ENCODE measurements around the gene TIAM2. TPM values are rescaled to one million over a fixed set of nuclear protein-coding genes. Genes with fewer than 3 reads are reported as not detected.

The TIAM2 gene
- total RNA-seq, 1 donor from 2014 or later: 11.9 TPM

DNA sequence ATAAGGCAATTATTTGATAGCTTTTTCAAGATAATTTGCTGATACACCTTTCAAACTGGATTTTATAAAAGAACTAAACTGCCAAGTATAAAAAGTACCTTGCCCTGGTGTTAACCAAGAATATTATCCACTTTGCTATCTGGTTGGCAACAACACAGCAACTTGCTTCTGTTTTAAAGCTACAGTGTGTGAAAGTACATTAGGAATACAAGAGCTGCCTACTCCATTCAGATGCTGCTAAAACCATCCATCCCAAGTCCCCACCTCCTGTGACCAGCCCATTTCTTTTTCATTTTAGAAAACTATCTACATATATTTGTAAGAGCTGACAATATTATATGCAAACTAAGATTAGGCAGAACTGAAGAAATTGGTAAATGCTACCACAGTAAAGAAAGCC is 281.5 kb downstream of the TIAM2 start:
- intact Hi-C loops (cut with micrococcal nuclease): no loop called here
- DNase-seq: no peak
- ATAC-seq: peak; percentile 67

DNA sequence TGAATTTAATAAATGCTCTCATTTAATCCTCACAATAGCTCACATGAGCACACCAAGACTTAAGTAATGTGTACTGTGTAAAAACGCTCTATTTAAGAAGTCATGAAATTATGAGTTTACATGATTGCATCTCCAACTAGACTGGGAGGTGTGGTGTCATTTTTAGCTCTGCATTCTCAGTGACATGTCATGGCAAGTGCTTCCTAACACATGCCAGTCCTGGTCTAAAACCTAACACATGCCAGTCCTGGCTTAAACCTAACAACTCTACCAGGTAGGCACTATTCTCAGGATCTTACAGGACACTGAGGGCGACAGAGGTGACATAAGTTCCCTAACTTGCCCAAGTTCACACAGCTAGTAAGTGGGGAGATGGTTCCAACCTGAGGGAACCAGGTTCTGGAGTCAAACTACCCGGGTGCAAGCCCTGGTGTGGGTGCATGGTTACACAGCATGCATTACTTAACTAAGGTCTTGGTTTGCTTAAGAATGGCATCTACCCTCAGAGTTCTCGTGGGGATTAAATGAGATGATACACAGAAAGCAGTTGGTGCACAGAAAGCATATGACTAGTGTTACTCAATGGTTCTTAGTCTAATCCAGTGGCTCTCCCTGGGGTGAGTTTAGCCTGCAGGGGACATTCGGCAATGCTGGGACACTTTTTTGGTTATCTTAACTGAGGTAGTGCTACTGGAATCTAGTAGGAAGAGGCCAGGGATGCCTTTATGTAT is 283.4 kb downstream of the TIAM2 start:
- DNase-seq: no peak
- peak; percentile 53 for ATAC-seq
- intact Hi-C loops (cut with micrococcal nuclease): no loop called here

- ATAC-seq (no peak), DNase-seq (no peak)
- intact Hi-C loops (cut with micrococcal nuclease): no loop called here
Measured at GRCh38 chr6:155284775-155285174, 289.7 kb downstream of the TIAM2 start.

DNA sequence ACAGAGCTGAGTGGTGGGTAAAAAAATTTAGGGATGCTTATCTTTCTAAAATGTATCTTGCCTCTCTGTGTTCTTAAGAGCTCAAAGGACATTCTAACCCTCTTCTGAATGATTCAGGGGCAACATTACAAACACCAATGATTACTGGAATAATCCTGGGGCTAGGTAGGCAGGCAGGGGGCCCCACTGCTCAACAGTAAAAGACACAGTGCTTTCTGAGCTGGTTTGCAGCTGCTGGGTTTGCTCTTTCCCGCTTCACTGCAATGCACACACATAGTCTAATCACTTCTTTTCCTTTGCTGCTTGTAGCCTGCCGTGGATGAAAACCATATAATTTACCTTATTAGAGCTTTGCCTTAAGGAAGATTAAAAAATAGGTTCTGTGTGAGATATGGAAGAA is 292.6 kb downstream of the TIAM2 start:
- peak; percentile 53 for ATAC-seq
- intact Hi-C loops (cut with micrococcal nuclease): no loop called here
- DNase-seq: no peak

GRCh38 chr6:155290491-155290890 is 295.4 kb downstream of the TIAM2 start:
- DNase-seq (no peak), ATAC-seq (no peak)
- intact Hi-C loops (cut with micrococcal nuclease): no loop called here

DNA sequence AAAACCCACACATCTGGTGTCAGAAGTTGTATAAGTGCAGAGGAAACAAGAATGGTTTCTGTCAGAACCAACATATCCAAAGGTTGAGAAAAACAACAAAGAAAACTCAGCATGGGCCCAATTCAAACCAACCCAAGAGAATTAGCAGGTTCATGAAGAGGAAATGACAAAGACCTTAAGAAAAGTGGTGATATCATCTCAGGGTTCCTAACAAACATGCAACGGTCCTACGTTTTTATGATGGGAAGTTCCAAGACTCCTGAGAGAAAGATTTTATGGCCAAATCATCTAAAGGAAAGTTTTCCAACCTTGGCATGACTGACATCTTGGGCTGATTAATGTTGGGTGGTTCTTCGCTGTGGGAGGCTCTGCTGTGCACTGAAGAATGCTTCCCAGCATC is 296.2 kb downstream of the TIAM2 start:
- intact Hi-C loops (cut with micrococcal nuclease): no loop called here
- ATAC-seq (no peak), DNase-seq (no peak)

- intact Hi-C loops (cut with micrococcal nuclease): no loop called here
- ATAC-seq (no peak), DNase-seq (no peak)
Measured at GRCh38 chr6:155292711-155293110, 297.6 kb downstream of the TIAM2 start.

DNA sequence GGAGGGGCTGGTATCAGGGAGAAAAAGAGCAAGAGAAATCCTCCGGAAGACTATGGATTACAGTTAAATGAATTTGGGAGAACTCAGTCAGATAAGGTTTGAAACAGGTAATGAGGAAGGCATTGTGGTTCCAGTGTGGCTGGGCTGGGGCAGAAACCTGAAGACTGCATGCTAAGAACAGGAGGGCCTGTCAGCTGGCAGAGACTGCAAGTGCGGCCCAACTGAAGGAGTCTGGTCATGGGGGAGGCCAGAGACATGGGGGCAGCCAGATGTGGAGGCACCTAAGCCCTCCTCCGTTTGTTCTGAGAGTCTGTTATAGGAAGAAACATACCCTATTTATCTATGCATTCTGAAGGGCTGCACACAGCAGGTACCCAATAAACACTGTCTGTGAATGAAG is 302.6 kb downstream of the TIAM2 start:
- ATAC-seq (no peak), DNase-seq (no peak)
- intact Hi-C loops (cut with micrococcal nuclease): no loop called here

DNA sequence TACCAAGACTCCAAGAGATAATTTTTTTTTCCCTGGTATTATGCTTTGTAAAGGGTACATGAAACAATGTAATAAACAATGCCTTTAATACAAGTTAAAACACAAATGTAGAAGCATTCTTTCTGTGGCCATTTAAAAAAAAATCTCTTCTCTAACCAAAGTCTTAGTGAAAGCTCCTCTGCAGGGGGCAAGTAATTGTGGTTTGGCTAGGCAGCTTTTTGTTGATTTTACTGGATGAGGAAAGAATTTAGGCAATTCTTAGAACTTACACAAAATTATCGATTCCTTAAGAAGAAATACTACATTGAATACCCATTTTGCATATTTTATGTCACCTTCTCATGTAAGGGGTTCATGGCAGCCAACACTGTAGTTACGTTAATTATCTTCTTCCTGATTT is 306.8 kb downstream of the TIAM2 start:
- no peak for ATAC-seq
- DNase-seq: no peak
- intact Hi-C loops (cut with micrococcal nuclease): no loop called here

GRCh38 chr6:155303361-155303870 is 308.3 kb downstream of the TIAM2 start:
- ATAC-seq: no peak
- intact Hi-C loops (cut with micrococcal nuclease): no loop called here
- DNase-seq: no peak

DNA sequence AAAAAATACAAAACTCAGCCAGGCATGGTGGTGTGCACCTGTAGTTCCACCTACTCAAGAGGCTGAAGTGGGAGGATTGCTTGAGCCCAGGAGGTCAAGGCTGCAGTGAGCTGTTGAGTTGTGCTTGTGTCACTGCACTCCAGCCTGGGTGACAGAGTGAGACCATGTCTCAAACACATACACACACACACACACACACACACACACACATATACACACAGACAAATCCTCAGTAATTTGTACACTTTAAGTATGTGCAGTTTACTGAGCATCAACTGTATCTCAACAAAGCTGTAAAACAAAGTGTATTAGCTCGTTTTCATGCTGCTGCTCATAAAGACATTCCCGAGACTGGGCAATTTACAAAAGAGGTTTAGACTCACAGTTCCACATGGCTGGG is 311.8 kb downstream of the TIAM2 start:
- intact Hi-C loops (cut with micrococcal nuclease): no loop called here
- ATAC-seq (no peak), DNase-seq (no peak)

Measured in left ventricle myocardium superior (tissue), 1 donor.